ENCODE measurements around the gene DHCR24.

- no peak for TF ChIP-seq CTCF (IDR thresholded peaks at IDR 0.05; ENCODE audit: extremely low read depth in 1 of 2, insufficient read depth in 1 of 2, low read depth in 1 of 2, low read length in 2 of 2)
- no peak for TF ChIP-seq JUN (IDR thresholded peaks at IDR 0.05; ENCODE audit: borderline replicate concordance, insufficient read depth, insufficient read length, low read depth)
- TF ChIP-seq EZH2 (IDR thresholded peaks at IDR 0.05; ENCODE audit: borderline replicate concordance, low read depth, low read length, severe bottlenecking) = no peak
- TF ChIP-seq POLR2A (IDR thresholded peaks at IDR 0.05; ENCODE audit: low read depth, low read length) = no peak
- no peak for TF ChIP-seq FOS (IDR thresholded peaks at IDR 0.05; ENCODE audit: borderline replicate concordance, insufficient read depth, low read length)
These were observed 29.0 kb downstream of the DHCR24 start for GRCh38 chr1:54857746-54858561.

All from endothelial cell of umbilical vein (primary cell).